Stimulated activated CD8-positive, alpha-beta memory T cell treated with anti-CD3 and anti-CD28 coated beads, Interleukin-15, amount 100 ng/mL, for 24 hours (primary cell): ENCODE measurements around the gene TERT.

Experiments
- DNase-seq: peaks from one replicate; pipeline ENCODE4 v3.0.0-alpha.2; 2020; ENCODE audit warnings: low read depth

The TERT gene

DNA sequence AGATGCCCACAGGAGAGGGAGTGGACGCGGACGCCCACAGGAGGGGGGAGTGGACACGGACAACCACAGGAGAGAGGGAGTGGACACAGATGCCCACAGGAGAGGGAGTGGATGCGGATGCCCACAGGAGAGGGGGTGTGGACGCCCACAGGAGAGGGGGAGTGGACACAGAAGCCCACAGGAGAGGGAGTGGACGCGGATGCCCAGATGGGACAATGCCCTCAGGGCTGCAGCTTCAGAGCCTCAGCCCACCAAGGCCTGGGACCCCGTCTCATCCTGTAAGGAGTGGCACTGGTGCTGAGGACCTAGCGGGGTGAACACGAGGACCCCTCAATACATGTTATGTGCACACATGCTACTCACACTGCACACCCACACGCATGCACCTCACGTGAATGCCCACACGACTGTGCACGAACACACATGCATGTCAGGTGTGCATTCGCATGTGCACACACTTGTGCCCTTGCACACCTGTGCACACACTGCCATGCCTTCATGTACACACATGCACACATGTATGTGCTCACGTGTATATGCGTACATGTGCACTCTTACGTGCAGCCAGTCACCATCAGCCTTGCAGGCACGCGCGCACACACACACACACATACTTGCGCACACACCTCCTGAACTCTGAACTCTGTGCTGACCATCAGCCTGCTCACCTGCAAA lies 34.9 kb downstream of the TERT start:
- no peak for DNase-seq

GRCh38 chr5:1257841-1258240 lies 37.0 kb downstream of the TERT start:
- no peak for DNase-seq

DNA sequence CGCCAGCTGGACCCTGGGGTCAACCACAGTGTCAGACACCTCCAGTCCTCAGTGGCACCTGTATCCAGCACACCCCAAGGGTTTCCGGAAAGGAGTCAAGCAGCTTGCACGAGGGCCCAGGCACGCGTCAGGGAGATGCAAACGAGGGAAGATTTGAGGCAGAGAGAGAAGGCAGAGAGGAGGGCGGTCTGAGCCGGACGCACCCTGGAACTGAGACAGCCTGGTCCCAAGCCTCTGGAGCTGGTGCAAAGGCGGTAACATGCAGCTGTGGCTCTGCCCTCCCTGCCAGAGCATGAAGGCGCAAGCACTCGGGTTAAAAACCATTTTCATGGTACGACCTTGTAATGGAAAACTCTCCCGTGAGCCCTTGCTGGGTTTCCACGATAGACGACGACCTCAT lies 37.5 kb downstream of the TERT start:
- no peak for DNase-seq

DNA sequence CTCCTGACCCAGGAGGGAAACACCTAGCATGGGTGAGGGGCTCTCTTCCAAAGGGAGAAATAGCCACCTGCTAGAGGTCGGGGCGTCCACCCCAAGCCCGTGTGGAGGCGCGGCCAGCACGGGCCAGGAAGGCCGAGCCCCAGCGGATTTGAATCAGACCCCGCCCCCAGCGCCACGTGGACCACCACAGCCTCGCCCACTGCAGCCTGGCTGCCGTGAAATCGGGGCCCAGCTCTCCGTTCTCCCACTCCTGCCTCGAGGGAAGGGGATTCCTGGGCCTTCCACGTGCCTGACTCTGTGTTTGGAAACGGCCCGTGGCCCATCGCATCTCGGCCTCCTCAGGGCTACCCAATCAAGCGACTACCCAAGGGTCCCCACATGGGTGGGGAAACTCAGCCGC lies 38.1 kb downstream of the TERT start:
- DNase-seq = no peak

DNA sequence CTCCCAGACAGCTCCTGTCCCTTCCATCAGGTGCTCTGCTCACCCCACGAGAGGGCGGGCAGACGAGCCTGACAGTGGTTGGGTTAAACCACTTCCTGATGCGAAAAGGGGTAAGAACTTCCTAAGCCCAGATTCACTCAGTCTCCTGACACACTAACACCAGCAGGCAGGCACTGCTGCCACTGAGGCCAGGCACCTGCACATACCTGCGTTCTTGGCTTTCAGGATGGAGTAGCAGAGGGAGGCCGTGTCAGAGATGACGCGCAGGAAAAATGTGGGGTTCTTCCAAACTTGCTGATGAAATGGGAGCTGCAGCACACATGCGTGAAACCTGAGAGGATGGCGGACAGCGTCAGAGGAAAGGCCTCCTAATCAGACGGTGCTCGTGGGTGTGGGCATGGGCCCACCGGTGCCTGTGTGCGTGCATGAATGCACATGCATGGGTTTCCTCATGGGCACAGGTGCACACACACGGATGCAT lies 39.7 kb downstream of the TERT start:
- no peak for DNase-seq

GRCh38 chr5:1254196-1254595 lies 40.7 kb downstream of the TERT start:
- no peak for DNase-seq

DNA sequence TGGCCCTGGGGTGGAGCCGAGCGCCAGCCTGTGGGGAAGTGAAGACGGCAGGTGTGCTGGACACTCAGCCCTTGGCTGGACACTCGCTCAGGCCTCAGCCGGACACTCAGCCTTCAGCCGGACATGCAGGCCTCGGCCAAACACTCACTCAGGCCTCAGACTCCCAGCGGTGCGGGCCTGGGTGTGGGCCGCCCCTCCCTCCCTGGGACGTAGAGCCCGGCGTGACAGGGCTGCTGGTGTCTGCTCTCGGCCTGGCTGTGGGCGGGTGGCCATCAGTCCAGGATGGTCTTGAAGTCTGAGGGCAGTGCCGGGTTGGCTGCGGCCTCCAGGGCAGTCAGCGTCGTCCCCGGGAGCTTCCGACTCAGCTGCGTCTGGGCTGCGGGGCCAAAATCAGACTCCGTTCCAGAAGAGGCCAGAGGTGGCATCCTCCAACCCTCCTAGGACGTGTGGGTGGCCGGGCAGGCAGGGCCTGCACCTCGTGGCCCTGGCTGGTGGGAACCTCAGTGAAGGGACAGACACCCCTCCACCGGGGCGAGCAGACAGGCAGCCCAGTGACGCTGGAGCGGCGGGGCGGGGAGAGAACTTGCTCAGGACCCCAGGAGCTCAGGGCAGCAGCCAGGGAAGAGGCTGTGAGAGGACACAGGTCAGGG lies 41.3 kb downstream of the TERT start:
- no peak for DNase-seq

DNA sequence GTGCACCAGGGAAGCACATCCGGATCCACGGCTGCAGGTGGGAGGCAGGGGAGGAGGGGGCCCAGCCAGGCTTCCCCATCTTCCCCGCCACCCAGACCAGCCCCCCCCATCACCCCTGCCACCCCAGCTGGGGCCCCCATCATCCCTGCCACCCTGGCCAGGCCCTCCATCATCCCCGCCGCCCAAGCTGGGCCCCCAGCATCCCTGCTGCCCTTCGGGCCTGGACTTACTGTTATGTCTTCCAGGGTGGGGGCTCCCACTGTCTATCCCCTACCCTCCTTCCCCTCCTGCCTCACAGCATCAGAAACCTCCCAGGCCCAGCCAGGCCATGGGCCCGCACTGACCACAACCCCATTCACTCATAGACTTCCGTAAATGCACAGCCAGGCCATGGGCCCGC lies 42.2 kb downstream of the TERT start:
- no peak for DNase-seq

- DNase-seq = no peak
Observed at GRCh38 chr5:1251678-1252580, 42.9 kb downstream of the TERT start.

DNA sequence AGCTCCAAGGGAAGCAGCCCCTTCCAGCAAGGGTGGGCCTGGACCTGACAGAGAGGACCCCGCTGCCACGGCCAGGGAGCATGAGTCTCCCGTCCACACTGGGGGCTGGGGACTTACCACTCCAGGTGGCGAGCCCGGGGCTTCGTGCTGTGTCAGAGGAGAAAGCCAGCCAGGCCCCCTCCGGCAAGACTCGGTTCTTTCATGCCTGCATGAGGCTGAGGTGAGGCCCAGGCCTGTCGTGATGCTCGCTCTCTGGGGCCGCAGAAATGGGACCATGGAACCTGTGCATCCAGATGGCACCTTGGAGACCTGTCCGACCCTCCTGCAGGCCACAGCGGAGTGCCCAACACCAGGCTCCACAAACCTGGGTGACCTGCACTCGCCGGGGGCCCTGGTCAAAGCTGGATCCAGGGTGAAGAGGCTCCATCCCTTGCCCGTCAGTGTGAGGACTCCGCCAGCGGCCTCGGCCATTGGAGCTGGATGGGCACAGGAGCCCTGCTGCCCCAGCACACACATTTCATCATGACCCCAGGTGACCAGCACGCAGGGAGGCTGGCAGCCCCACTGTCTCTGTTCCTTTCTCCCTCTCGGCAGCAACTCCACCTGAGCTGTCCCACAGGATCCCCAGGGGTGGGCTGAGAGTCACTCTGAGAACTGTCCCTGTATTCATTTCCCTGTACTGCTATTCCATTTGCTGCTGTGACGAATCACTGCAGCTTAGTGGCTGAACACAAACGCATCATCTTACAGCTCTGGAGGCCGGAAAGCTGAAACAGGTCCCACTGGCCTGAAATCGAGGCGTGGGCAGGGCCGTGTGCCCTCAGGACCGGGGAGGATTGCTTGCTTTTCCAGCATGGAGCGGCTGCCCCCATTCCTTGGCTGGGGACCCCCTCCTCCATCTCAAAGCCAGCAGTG lies 45.2 kb downstream of the TERT start:
- DNase-seq = no peak

- no peak for DNase-seq
Observed at GRCh38 chr5:1247811-1248210, 47.1 kb downstream of the TERT start.

- no peak for DNase-seq
Observed at GRCh38 chr5:1246711-1247431, 48.0 kb downstream of the TERT start.

GRCh38 chr5:1245905-1246576 lies 48.8 kb downstream of the TERT start:
- no peak for DNase-seq

- no peak for DNase-seq
Observed at GRCh38 chr5:1244976-1245375, 49.9 kb downstream of the TERT start.

DNA sequence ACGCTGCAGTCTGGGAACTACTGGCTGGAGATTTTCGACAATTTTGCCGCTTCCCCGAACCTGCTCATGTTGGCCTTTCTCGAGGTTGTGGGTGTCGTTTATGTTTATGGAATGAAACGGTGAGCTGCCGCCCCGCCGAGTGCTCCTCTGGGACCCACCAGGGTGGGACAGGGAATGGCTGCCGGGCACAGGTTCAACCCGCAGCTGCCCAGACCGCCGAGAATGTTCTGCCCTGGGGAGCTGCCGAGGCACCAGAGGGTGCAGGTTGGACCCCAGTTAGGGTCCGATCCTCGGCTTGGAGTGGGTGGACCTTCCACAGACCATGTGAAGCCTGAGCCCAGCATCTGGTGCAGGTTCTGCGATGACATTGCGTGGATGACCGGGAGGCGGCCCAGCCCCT lies 50.6 kb downstream of the TERT start:
- no peak for DNase-seq

DNA sequence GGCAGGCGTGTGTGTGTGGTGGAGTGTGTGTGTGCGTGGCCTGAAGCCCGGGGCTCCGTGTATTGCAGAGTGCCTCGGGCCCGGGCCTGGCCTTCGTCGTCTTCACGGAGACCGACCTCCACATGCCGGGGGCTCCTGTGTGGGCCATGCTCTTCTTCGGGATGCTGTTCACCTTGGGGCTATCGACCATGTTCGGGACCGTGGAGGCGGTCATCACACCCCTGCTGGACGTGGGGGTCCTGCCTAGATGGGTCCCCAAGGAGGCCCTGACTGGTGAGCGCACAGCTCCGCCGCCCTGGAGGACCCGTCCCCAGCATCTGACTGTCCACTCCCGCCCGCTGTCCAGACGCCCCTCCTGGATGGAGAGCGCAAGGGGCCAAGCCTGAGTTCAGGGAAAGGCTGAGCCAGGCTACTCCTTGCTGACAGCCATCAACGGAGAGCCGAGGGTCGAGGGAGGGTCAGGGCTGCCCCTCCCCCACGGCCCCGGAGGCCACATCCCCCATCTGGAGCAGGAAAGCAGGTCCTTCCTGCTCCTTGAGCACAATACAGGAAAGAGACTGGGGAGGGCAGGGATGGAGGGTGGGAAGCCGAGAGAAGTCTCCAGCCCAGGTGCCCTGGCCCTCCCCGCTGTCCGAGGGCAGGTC lies 51.3 kb downstream of the TERT start:
- DNase-seq = no peak

DNA sequence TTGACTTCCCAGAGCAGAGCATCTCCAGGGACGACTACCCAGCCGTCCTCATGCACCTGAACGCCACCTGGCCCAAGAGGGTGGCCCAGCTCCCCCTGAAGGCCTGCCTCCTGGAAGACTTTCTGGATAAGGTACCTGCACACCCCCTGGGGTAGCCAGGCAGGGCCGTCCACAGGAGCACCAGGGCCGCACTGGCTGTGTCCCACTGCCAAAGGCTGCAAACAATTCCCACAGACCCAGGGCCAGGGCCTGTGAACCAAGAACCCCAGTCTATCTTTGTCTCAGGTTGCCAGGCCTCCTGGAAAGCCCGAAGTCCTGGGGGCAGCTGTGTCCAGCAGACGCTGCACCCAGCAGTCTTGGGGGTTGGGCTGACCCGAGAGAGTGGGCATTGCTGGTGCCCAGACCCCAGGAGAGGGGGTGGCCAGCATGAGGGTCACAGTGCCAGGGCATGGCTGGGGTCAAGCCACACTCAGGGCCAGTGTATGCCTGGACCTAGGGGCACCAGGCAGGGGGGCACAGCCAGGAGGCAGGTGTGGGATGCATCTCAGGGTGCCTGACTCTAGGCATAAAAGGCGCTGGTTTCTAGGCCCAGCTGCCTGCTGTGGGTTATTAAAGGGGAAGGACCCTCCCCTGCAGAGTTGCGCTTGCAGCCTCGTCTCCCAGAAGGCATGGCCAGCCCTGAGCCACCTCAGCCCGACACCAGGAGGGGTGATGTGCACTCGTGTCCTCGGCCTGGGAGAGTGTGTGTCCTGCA lies 52.0 kb downstream of the TERT start:
- no peak for DNase-seq

GRCh38 chr5:1241509-1242080 lies 53.3 kb downstream of the TERT start:
- DNase-seq = no peak
